Activated T-cell treated with anti-CD3 and anti-CD28 coated beads, Interleukin-2, amount 50 U/mL, for 1 hour (primary cell): ENCODE measurements around the gene PCDHGB3.
"Not testable (repeated sequence)": the region's sequence is repeated elsewhere in the genome, so short reads cannot be mapped to it uniquely, and the experiment has no call there.

Experiments
- DNase-seq: peaks from one replicate; pipeline ENCODE4 v3.0.0-alpha.2; 2020

Gene PCDHGB3

GRCh38 chr5:141369994-141370848 is at the start of gene PCDHGB3:
Gene PCDHGB3 (plus strand): TSS chr5:141370242. CDS start chr5:141370395, 153 bp downstream.
- DNase-seq: no peak

GRCh38 chr5:141322261-141322660 is 47.8 kb upstream of the PCDHGB3 start:
- DNase-seq: no peak

- DNase-seq: peak; percentile 71
These were observed 43.8 kb upstream of the PCDHGB3 start for GRCh38 chr5:141326088-141326854.

GRCh38 chr5:141328231-141328630 is 41.8 kb upstream of the PCDHGB3 start:
- DNase-seq: no peak

GRCh38 chr5:141330299-141331080 is 39.6 kb upstream of the PCDHGB3 start, which contains the start of gene PCDHGA1:
Gene PCDHGA1 (plus strand): TSS chr5:141330514.
- peak; percentile 32 for DNase-seq

GRCh38 chr5:141332571-141332970 is 37.5 kb upstream of the PCDHGB3 start:
- not testable (repeated sequence) for DNase-seq

GRCh38 chr5:141338538-141339306 is 31.3 kb upstream of the PCDHGB3 start, which contains the start of gene PCDHGA2:
Gene PCDHGA2 (plus strand): TSS chr5:141338760.
- no peak for DNase-seq

- not testable (repeated sequence) for DNase-seq
These were observed 29.2 kb upstream of the PCDHGB3 start for GRCh38 chr5:141340781-141341354.

GRCh38 chr5:141342773-141343172 is 27.3 kb upstream of the PCDHGB3 start:
- DNase-seq: no peak

- no peak for DNase-seq
These were observed 26.6 kb upstream of the PCDHGB3 start, which contains the start of gene PCDHGA3 for GRCh38 chr5:141343242-141343952. Gene PCDHGA3 (plus strand): TSS chr5:141343829. CDS start chr5:141344034, 205 bp downstream.

- DNase-seq: no peak
These were observed 26.0 kb upstream of the PCDHGB3 start for GRCh38 chr5:141343953-141344463.

GRCh38 chr5:141345327-141345726 is 24.7 kb upstream of the PCDHGB3 start:
- DNase-seq: no peak

- not testable (repeated sequence) for DNase-seq
These were observed 24.0 kb upstream of the PCDHGB3 start for GRCh38 chr5:141346017-141346416.

- DNase-seq: no peak
These were observed 20.0 kb upstream of the PCDHGB3 start, which contains the start of gene PCDHGB1 for GRCh38 chr5:141349917-141350619. Gene PCDHGB1 (plus strand): TSS chr5:141350099. CDS start chr5:141350261, 162 bp downstream.

GRCh38 chr5:141351591-141351990 is 18.5 kb upstream of the PCDHGB3 start:
- no peak for DNase-seq

GRCh38 chr5:141354900-141355469 is 15.1 kb upstream of the PCDHGB3 start, which contains the start of gene PCDHGA4:
Gene PCDHGA4 (plus strand): TSS chr5:141355021. CDS start chr5:141355108, 87 bp downstream.
- DNase-seq: no peak

- no peak for DNase-seq
These were observed 14.4 kb upstream of the PCDHGB3 start for GRCh38 chr5:141355641-141356040.

- no peak for DNase-seq
These were observed 13.9 kb upstream of the PCDHGB3 start for GRCh38 chr5:141356133-141356532.

- no peak for DNase-seq
These were observed 13.1 kb upstream of the PCDHGB3 start for GRCh38 chr5:141356950-141357349.
